Ectodermal cell (in vitro differentiated cells): ENCODE results near the gene ADAMTS12.

Experiments
- H3K27ac ChIP-seq: 2 replicates; pipeline ENCODE4 v1.7.0; 2013; ENCODE audit warnings: mild to moderate bottlenecking, low read depth, low read length; ENCODE audit not compliant: insufficient read depth, poor library complexity, severe bottlenecking
- H3K27me3 ChIP-seq: 2 replicates; pipeline ENCODE4 v1.7.0; 2013; ENCODE audit warnings: mild to moderate bottlenecking, low read length; ENCODE audit not compliant: insufficient read depth, control insufficient read depth, poor library complexity, severe bottlenecking
- H3K36me3 ChIP-seq: one replicate; pipeline ENCODE4 v1.7.0; 2013; ENCODE audit warnings: low read length; ENCODE audit not compliant: control insufficient read depth, insufficient read depth
- H3K4me1 ChIP-seq: one replicate; pipeline ENCODE4 v1.7.0; 2013; ENCODE audit warnings: low read length; ENCODE audit not compliant: control insufficient read depth, insufficient read depth
- H3K4me3 ChIP-seq: 2 replicates; pipeline ENCODE4 v1.7.0; 2013; ENCODE audit warnings: low read depth, low read length, control low read depth; ENCODE audit not compliant: insufficient read depth
- H3K9me3 ChIP-seq: 2 replicates; pipeline ENCODE4 v1.7.0; 2013; ENCODE audit warnings: mild to moderate bottlenecking, low read length, moderate library complexity; ENCODE audit not compliant: control insufficient read depth
- WGBS, 2 experiments: methylation state at CpG; one replicate each; pipeline ENCODE4 v1.1.7; 2013; ENCODE audit warnings: missing lambda C conversion rate in 2 of 2; 5-methylcytosine and 5-hydroxymethylcytosine counted together

Gene ADAMTS12

DNA sequence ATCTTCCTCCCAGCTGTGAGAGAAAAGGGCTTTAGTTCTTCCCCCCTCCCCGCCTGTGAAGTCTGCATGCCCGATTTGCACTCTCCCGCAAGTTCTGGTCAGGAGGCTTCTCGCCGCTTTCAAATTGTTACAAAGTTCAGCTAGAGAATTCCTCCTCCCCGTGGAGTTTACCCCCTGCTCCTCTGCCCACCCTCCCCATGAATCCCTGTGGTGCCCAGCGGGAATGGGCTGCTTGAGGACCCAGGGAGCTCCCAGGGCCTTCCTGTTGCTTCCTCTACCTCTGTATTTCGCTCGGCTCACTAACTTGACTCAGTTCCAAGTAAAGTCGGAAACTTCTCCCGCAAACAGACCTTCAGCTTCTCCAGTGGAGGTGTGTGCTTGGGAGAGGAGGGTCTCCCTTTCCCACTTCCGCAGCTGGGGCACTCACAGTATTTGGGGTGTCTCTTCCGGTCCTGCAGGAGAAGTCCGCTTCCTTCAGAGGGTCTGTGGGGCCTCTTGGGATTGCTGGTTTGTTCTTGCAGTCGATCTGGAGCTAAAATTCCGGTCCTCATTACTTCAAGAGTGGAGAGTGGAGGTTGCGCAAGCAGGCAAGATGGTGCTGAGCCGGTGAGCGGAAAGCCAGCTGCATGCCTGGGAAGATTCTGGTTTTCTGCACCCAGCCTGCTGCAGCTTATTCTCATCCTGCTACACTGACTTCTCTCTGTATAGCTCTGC is 97.8 kb downstream of the ADAMTS12 start:
- Histone ChIP-seq H3K27ac (no peak overlapping the region), H3K27me3 (no peaks in the 10 kb centered on the region), H3K4me3 (no peak overlapping the region), H3K9me3 (no peaks in the 10 kb centered on the region), H3K36me3 (no peaks in the 10 kb centered on the region), H3K4me1 (peaks cover 17% of the 10 kb centered on the region)
- WGBS, 2 experiments = 85% methylated on average over 19 of the region's 19 CpGs

- H3K36me3 ChIP-seq = no peaks in the 10 kb centered on the region
- 86 to 100% methylated on average over 1 of the region's 1 CpG for WGBS, 2 experiments
- H3K9me3 ChIP-seq = no peaks in the 10 kb centered on the region
- H3K27me3 ChIP-seq = no peaks in the 10 kb centered on the region
- no peak overlapping the region for H3K4me3 ChIP-seq
- peaks cover 17% of the 10 kb centered on the region for H3K4me1 ChIP-seq
- no peak overlapping the region for H3K27ac ChIP-seq
These were observed 98.5 kb downstream of the ADAMTS12 start for GRCh38 chr5:33793276-33793675.

GRCh38 chr5:33792559-33792958 is 99.2 kb downstream of the ADAMTS12 start:
- Histone ChIP-seq H3K4me3 (no peak overlapping the region), H3K36me3 (no peaks in the 10 kb centered on the region), H3K27me3 (no peaks in the 10 kb centered on the region), H3K9me3 (no peaks in the 10 kb centered on the region), H3K27ac (no peak overlapping the region), H3K4me1 (peaks cover 17% of the 10 kb centered on the region)
- 90 to 97% methylated on average over 1 of the region's 1 CpG for WGBS, 2 experiments

GRCh38 chr5:33789567-33789957 is 102.2 kb downstream of the ADAMTS12 start:
- no peak overlapping the region for H3K4me3 ChIP-seq
- H3K4me1 ChIP-seq = peaks cover 10% of the 10 kb centered on the region
- H3K27ac ChIP-seq = no peak overlapping the region
- H3K27me3 ChIP-seq = no peaks in the 10 kb centered on the region
- H3K9me3 ChIP-seq = no peaks in the 10 kb centered on the region
- H3K36me3 ChIP-seq = no peaks in the 10 kb centered on the region
- 96 to 98% methylated on average over 5 of the region's 5 CpGs for WGBS, 2 experiments

- Histone ChIP-seq H3K27me3 (no peaks in the 10 kb centered on the region), H3K4me1 (peaks cover 5% of the 10 kb centered on the region), H3K4me3 (no peak overlapping the region), H3K9me3 (no peaks in the 10 kb centered on the region), H3K36me3 (no peaks in the 10 kb centered on the region), H3K27ac (no peak overlapping the region)
- WGBS, 2 experiments = 95 to 97% methylated on average over 4 of the region's 4 CpGs
These were observed 102.7 kb downstream of the ADAMTS12 start for GRCh38 chr5:33788922-33789566.

GRCh38 chr5:33785571-33785970 is 106.2 kb downstream of the ADAMTS12 start:
- Histone ChIP-seq H3K4me3 (no peak overlapping the region), H3K27me3 (no peaks in the 10 kb centered on the region), H3K36me3 (no peaks in the 10 kb centered on the region), H3K4me1 (peaks cover 8% of the 10 kb centered on the region), H3K9me3 (no peaks in the 10 kb centered on the region), H3K27ac (no peak overlapping the region)
- 100% methylated on average over 1 of the region's 1 CpG; no CpG with 5 or more reads in 1 of the 2 experiments for WGBS, 2 experiments

- H3K27me3 ChIP-seq = no peaks in the 10 kb centered on the region
- no peak overlapping the region for H3K4me3 ChIP-seq
- no peaks in the 10 kb centered on the region for H3K36me3 ChIP-seq
- H3K4me1 ChIP-seq = peaks cover 9% of the 10 kb centered on the region
- no peak overlapping the region for H3K27ac ChIP-seq
- no peaks in the 10 kb centered on the region for H3K9me3 ChIP-seq
These were observed 110.5 kb downstream of the ADAMTS12 start for GRCh38 chr5:33781286-33781685.

- Histone ChIP-seq H3K4me3 (no peak overlapping the region), H3K27ac (no peak overlapping the region), H3K27me3 (no peaks in the 10 kb centered on the region), H3K36me3 (no peaks in the 10 kb centered on the region), H3K9me3 (no peaks in the 10 kb centered on the region), H3K4me1 (peaks cover 7% of the 10 kb centered on the region)
- WGBS, 2 experiments = 91 to 93% methylated on average over 2 of the region's 2 CpGs
These were observed 115.6 kb downstream of the ADAMTS12 start for GRCh38 chr5:33776151-33776660.

GRCh38 chr5:33774341-33774740 is 117.4 kb downstream of the ADAMTS12 start:
- Histone ChIP-seq H3K4me3 (no peak overlapping the region), H3K27ac (no peak overlapping the region), H3K4me1 (no peaks in the 10 kb centered on the region), H3K36me3 (no peaks in the 10 kb centered on the region), H3K9me3 (no peaks in the 10 kb centered on the region), H3K27me3 (no peaks in the 10 kb centered on the region)
- WGBS, 2 experiments = no CpG with 5 or more reads among the region's 1 CpG

DNA sequence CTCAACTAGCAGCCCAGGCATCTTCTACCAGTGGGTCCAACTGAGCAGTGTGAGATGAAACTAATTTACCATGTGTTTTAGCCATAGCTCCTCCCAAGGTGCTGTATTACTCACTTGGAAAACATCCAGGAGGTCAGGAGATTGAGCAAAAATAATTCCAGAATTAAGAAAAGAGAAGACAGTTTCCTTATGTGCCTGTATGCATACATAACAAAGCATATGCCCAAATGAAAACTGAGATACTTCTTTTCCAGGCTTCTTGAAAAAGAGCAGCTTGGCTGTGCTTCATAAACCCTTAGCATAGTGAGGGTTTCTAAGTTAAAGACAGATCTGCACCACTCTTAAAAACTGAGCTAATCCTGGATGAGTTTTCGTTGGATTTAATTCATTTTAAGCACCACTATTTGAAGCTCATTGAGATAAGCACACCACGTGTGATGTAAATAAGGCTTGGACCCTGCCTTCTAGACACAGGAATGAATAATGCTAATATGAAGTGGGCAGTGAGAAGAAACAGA is 119.4 kb downstream of the ADAMTS12 start:
- H3K36me3 ChIP-seq = no peaks in the 10 kb centered on the region
- H3K4me3 ChIP-seq = no peak overlapping the region
- 79 to 90% methylated on average over 2 of the region's 2 CpGs for WGBS, 2 experiments
- no peaks in the 10 kb centered on the region for H3K9me3 ChIP-seq
- H3K27me3 ChIP-seq = no peaks in the 10 kb centered on the region
- H3K27ac ChIP-seq = no peak overlapping the region
- no peaks in the 10 kb centered on the region for H3K4me1 ChIP-seq
